GM18909 (cell line): ENCODE measurements around the gene METTL25B.
A peak's percentile ranks its signal among the peaks of the same experiment; 100 is the strongest.

Source experiments
- ATAC-seq: cut with Tn5 transposase; IDR thresholded peaks from one replicate; pipeline ENCODE4 v1.9.1; 2021; ENCODE audit warnings: mild to moderate bottlenecking; ENCODE audit not compliant: unreplicated experiment, poor library complexity

Gene METTL25B

DNA sequence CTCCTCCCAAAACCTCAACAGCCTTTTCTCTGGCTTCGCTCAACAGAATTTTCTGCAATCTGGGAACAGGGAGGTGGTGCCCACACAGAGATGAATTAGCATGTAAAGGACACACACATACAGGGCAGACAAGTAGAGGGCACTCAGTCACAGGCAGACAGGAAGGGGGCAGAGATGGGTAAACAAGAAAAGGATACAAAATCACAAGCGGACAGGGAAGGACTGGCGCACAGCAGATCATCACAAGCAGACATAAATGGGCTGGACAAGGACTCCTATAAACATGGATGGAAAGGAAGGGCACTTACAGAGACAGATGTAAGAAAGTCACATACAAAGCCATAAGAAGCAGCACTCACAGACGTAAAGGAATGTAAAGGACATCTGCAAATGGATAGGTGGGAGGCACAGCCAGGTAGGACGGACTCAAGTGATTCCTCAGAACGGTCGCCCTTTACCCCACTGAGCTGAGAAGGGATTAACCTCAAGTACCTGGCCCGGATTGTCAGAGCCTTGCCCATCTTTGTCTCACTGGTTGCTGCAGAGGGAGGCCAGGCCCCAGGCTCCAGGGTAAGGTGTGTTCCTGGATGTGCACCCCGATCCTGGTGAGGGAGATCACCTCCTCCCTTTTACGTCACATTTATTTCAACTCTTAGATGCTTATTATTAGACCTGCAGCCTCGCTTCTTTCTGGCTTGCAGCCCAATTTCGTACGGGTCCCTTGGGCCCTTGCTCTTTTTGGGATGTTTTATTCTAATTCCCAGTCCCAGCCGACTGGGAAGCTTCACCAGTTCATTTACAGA is 38.2 kb downstream of the METTL25B start:
- ATAC-seq, result peak; percentile 13

GRCh38 chr1:156767101-156767878 is 39.0 kb downstream of the METTL25B start, which contains the start of gene PRCC:
Gene PRCC, plus strand, starts transcription at chr1:156767535. Its CDS starts 237 bp downstream, at chr1:156767772.
- ATAC-seq, result peak; percentile 92

- ATAC-seq, result peak; percentile 3
Observed at GRCh38 chr1:156767879-156768604, 39.8 kb downstream of the METTL25B start.

DNA sequence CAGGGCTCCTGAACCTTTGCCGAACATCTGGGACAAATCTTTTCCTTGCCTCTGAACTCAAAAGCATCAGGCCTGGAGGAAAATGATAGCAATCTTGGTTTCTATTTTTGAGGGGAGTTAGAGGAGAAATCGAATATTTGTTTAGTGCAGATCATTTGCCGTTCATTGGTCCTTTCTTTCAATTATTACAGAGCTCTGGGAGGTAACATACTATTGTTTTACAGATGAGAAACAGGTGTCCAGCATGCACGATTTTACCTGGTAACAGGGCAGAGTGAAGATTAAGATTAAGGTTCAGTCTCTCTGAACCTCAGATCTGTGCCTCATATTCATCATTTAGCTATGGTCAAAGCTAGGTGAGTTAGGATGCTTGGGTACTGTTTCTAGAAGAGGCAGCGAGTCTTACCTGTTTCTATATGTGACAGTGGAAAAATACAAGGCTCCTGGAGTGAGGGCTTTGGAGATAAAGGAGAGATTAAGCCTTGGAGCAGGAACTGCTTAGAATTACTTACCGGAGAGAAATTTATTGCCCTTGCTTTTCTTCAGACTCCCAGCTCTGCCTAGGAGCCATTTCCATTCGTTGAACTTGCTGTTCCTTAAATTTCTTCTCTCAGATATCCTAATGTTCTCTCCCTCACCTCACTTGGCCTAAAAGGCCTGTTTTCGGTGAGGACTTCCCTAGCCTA is 40.5 kb downstream of the METTL25B start:
- ATAC-seq, result no peak

DNA sequence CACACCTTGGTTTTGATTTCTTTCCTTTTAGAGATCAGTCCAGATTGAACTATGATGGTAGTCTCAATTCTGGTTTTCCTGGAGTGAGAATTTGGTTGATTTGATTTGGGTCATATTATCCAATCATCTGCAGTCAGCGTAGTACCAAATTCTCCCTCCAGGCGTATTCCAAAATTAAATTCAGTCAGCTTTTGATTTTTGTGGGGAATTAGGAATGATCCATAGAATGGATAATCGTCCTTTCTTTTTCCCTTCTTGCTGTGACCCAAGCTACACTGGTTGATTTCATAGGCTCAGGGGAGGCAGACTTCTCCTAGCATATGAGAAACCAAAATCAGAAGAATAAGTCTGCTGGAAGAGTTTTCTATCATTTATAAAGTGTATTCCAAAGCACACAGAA is 44.0 kb downstream of the METTL25B start:
- ATAC-seq, result no peak

GRCh38 chr1:156772728-156773497 is 44.6 kb downstream of the METTL25B start:
- ATAC-seq, result no peak

GRCh38 chr1:156773607-156774006 is 45.3 kb downstream of the METTL25B start:
- no peak for ATAC-seq

DNA sequence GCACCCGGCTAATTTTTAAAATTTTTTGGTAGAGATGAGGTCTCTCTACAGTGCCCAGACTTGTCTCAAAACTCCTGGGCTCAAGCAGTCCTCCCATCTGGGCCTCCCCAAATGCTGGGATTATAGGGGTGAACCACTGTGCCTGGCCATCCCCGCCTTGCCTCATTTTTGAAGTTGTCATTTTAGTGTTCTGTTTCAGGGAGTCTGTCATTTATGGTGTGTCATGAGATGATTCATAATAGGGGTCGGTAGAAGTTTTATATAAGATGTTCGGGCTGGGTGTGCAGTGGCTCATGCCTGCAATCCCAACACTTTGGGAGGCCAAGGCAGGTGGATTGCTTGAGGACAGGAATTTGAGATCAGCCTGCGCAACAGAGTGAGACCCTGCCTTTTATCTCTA is 47.5 kb downstream of the METTL25B start:
- ATAC-seq, result no peak

DNA sequence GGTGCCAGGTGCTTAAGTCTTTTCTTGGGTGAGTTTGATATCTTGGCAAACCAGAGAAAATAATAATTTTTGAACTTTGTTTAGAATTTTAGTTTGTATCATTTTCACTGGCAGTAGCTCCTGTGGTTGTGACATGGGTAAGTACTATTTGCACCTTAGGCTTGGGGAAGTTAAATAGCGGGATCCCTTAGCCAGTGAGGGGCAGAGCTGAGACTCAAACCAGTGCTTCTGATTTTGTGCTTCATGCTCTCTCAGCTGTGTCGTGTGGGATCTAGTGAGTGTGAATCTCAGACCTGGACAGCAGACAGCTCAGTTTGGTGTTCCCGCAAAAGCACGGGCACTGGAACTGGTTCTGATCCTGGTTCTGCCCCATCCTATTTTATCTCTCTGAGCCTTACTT is 48.7 kb downstream of the METTL25B start:
- no peak for ATAC-seq

DNA sequence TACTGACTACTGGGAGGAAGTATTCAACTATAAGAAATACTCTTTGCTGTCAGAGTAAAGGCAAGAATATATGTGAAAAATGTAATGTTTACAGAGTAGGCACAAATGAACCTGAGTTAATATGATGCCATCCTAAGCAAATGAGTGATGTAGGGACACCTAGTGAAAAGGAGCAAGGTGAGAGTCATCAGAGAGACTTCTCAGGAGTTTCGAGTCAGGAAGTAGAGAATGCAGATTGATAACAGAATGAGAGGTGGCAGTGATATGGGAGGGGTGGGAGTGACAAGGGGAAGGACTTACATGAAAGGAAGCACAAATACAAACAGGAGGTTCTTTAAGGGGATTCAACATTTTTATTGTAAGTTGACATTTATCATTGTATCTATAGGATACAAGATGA is 49.3 kb downstream of the METTL25B start:
- ATAC-seq, result no peak

- ATAC-seq, result no peak
Observed at GRCh38 chr1:156781585-156782186, 53.4 kb downstream of the METTL25B start.

- ATAC-seq, result no peak
Observed at GRCh38 chr1:156785458-156785857, 57.2 kb downstream of the METTL25B start.
